C4-2B (cell line): Measurements from ENCODE around the gene CAPN13.

Experiments used
- ZFX ChIP-seq: fragments of 450-650 bp; IDR thresholded peaks from 2 replicates; pipeline ENCODE4 v1.6.1; 2017
- TF ChIP-seq, protein P1 (sequence below): fragments of 450-650 bp; conservative IDR thresholded peaks from 2 replicates; pipeline ENCODE4 v1.5.1; 2017; ENCODE audit warnings: mild to moderate bottlenecking

GRCh38 chr2:30684026-30684425 lies 123.2 kb downstream of the CAPN13 start:
- TF ChIP-seq, protein P1, sequence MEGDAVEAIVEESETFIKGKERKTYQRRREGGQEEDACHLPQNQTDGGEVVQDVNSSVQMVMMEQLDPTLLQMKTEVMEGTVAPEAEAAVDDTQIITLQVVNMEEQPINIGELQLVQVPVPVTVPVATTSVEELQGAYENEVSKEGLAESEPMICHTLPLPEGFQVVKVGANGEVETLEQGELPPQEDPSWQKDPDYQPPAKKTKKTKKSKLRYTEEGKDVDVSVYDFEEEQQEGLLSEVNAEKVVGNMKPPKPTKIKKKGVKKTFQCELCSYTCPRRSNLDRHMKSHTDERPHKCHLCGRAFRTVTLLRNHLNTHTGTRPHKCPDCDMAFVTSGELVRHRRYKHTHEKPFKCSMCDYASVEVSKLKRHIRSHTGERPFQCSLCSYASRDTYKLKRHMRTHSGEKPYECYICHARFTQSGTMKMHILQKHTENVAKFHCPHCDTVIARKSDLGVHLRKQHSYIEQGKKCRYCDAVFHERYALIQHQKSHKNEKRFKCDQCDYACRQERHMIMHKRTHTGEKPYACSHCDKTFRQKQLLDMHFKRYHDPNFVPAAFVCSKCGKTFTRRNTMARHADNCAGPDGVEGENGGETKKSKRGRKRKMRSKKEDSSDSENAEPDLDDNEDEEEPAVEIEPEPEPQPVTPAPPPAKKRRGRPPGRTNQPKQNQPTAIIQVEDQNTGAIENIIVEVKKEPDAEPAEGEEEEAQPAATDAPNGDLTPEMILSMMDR, result no peak
- no peak for TF ChIP-seq ZFX
